ENCODE measurements around the gene AHDC1. TPM values are rescaled to one million over a fixed set of nuclear protein-coding genes. Genes with fewer than 3 reads are reported as not detected.

Gene AHDC1
- polyA plus RNA-seq, 2 of the 4 experiments (the other 2 are of a cell fraction), result 1.3 to 11.5 TPM

- TF ChIP-seq JUNB (IDR thresholded peaks at IDR 0.05) (no peak), POLR2A (IDR thresholded peaks at IDR 0.05; ENCODE audit: low read length) (no peak), HMGXB4 (CRISPR knock-in tag; IDR thresholded peaks at IDR 0.05; ENCODE audit: borderline replicate concordance) (no peak)
These were observed 54.0 kb downstream of the AHDC1 start (continued) for GRCh38 chr1:27549807-27550408.

- ATAC-seq, result no peak
- Histone ChIP-seq H3K4me2 (no peak overlapping the region), H3K4me1 (peaks cover 23% of the 10 kb centered on the region; the same call in 2 of the 3 replicates), H3K27ac (no peak overlapping the region), H3K4me3 (no peak overlapping the region), H3K9me3 (no peaks in the 10 kb centered on the region)
- POLR2A ChIA-PET, result no interaction called here
- CTCF ChIA-PET, result interaction anchor here (0.9 to 7.6 kb wide), 6 partner anchors 7 to 69 kb away, joined by 3 to 86 read pairs (median 4); no protein-coding TSS in a partner anchor
- DNase-seq (ENCODE audit: low read depth in 1 of 2, low spot score in 1 of 2), result no peak
- 91% methylated on average over 29 of the region's 45 CpGs for WGBS (ENCODE audit: missing lambda C conversion rate)
- FAIRE-seq, result no peak
- TF ChIP-seq CHD2 (IDR thresholded peaks at IDR 0.05; ENCODE audit: low read length, partially characterized antibody) (no peak), HOXB13 (CRISPR knock-in tag; IDR thresholded peaks at IDR 0.05; ENCODE audit: low read depth) (no peak), HOXB5 (CRISPR knock-in tag; IDR thresholded peaks at IDR 0.05) (no peak), ZNF302 (CRISPR knock-in tag; IDR thresholded peaks at IDR 0.05) (no peak), CBX2 (IDR thresholded peaks at IDR 0.05; ENCODE audit: borderline replicate concordance, low read depth) (no peak)
- TF ChIP-seq, protein P1, sequence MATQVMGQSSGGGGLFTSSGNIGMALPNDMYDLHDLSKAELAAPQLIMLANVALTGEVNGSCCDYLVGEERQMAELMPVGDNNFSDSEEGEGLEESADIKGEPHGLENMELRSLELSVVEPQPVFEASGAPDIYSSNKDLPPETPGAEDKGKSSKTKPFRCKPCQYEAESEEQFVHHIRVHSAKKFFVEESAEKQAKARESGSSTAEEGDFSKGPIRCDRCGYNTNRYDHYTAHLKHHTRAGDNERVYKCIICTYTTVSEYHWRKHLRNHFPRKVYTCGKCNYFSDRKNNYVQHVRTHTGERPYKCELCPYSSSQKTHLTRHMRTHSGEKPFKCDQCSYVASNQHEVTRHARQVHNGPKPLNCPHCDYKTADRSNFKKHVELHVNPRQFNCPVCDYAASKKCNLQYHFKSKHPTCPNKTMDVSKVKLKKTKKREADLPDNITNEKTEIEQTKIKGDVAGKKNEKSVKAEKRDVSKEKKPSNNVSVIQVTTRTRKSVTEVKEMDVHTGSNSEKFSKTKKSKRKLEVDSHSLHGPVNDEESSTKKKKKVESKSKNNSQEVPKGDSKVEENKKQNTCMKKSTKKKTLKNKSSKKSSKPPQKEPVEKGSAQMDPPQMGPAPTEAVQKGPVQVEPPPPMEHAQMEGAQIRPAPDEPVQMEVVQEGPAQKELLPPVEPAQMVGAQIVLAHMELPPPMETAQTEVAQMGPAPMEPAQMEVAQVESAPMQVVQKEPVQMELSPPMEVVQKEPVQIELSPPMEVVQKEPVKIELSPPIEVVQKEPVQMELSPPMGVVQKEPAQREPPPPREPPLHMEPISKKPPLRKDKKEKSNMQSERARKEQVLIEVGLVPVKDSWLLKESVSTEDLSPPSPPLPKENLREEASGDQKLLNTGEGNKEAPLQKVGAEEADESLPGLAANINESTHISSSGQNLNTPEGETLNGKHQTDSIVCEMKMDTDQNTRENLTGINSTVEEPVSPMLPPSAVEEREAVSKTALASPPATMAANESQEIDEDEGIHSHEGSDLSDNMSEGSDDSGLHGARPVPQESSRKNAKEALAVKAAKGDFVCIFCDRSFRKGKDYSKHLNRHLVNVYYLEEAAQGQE (IDR thresholded peaks at IDR 0.05), result no peak
These were observed 54.9 kb downstream of the AHDC1 start for GRCh38 chr1:27548858-27549719.

DNA sequence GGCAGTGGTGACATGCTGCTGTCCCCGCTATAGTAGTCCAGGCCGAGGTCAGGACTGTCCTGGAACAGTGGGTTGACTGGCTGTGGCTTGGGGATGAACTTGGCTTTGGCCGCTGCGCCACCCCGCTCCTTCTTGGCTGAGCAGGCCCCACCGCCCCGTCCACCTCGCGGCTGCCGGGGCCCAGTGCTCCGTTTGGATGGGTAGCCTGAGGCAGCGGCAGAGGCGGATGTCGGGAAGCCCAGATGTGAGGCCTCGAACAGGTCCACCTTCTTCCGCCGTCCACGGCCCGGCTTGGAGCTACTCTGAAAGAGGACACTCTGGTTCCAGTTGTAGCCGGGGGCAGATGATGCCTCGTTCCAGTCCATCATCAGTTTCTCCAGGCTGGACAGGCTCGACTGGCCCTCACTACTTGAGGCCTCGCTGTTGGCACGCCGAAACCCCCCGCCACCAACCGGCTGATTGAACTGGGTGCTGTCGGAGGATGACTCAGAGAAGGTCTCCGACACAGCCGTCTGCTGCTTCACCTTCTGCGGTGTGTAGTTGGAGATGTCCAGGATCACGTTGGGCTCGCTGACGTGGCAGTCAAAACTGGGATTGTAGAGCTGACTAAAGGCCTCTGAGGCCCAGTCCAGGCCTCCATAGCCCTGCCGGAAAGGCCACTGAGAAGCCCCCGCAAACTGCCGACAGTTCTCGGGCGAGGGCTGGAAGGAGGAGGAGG is 55.6 kb downstream of the AHDC1 start:
- no peak overlapping the region for H3K27ac ChIP-seq
- WGBS (ENCODE audit: missing lambda C conversion rate), result 94% methylated on average over 19 of the region's 39 CpGs
- H3K4me2 ChIP-seq, result no peak overlapping the region
- TF ChIP-seq TFCP2L1 (CRISPR knock-in tag; IDR thresholded peaks at IDR 0.05) (no peak), GATA3 (IDR thresholded peaks at IDR 0.05; ENCODE audit: borderline replicate concordance) (no peak), SMC3 (IDR thresholded peaks at IDR 0.05) (no peak), HES2 (IDR thresholded peaks at IDR 0.05) (no peak), ELK1 (IDR thresholded peaks at IDR 0.05; ENCODE audit: low read depth, low read length) (no peak), CEBPB (IDR thresholded peaks at IDR 0.05) (no peak), CBX2 (IDR thresholded peaks at IDR 0.05; ENCODE audit: borderline replicate concordance, low read depth) (no peak), ZSCAN20 (CRISPR knock-in tag; IDR thresholded peaks at IDR 0.05) (no peak)
- TF ChIP-seq, protein P2, sequence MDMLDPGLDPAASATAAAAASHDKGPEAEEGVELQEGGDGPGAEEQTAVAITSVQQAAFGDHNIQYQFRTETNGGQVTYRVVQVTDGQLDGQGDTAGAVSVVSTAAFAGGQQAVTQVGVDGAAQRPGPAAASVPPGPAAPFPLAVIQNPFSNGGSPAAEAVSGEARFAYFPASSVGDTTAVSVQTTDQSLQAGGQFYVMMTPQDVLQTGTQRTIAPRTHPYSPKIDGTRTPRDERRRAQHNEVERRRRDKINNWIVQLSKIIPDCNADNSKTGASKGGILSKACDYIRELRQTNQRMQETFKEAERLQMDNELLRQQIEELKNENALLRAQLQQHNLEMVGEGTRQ (IDR thresholded peaks at IDR 0.05), result no peak
- TF ChIP-seq, protein P3, sequence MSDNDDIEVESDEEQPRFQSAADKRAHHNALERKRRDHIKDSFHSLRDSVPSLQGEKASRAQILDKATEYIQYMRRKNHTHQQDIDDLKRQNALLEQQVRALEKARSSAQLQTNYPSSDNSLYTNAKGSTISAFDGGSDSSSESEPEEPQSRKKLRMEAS (IDR thresholded peaks at IDR 0.05), result no peak
- peaks cover 30% of the 10 kb centered on the region for H3K4me1 ChIP-seq
- POLR2A ChIA-PET, result no interaction called here
- H3K9me3 ChIP-seq, result no peaks in the 10 kb centered on the region
- CTCF ChIA-PET, result interaction anchor here (0.8 to 7.6 kb wide), 6 partner anchors 7 to 69 kb away, joined by 3 to 86 read pairs (median 3); no protein-coding TSS in a partner anchor
- FAIRE-seq, result no peak
- no peak for ATAC-seq
- no peak overlapping the region for H3K4me3 ChIP-seq
- no peak for DNase-seq (ENCODE audit: low read depth in 1 of 2, low spot score in 1 of 2)

All from A549 (cell line).